Glutamatergic neuron (in vitro differentiated cells): Measurements from ENCODE around the gene VIM. TPM values are rescaled to one million over a fixed set of nuclear protein-coding genes. Genes with fewer than 3 reads are reported as not detected.

Experiments
- DNase-seq: peaks from one replicate; pipeline ENCODE4 v3.0.0; 2022
- H3K27ac Mint-ChIP-seq: one replicate; pipeline ENCODE4 v1.8.0; 2020; ENCODE audit warnings: mild to moderate bottlenecking, mixed read lengths, inconsistent platforms; ENCODE audit not compliant: unreplicated experiment
- H3K27me3 Mint-ChIP-seq: one replicate; pipeline ENCODE4 v1.8.0; 2020; ENCODE audit warnings: mild to moderate bottlenecking, moderate library complexity, mixed read lengths, inconsistent platforms; ENCODE audit not compliant: unreplicated experiment
- H3K36me3 Mint-ChIP-seq: one replicate; pipeline ENCODE4 v1.8.0; 2020; ENCODE audit warnings: mild to moderate bottlenecking, mixed read lengths, inconsistent platforms; ENCODE audit not compliant: unreplicated experiment
- H3K4me1 Mint-ChIP-seq: one replicate; pipeline ENCODE4 v1.8.0; 2020; ENCODE audit warnings: mild to moderate bottlenecking, low read depth, mixed read lengths, inconsistent platforms; ENCODE audit not compliant: unreplicated experiment
- H3K4me3 Mint-ChIP-seq: one replicate; pipeline ENCODE4 v1.8.0; 2020; ENCODE audit warnings: mild to moderate bottlenecking, mixed read lengths, inconsistent platforms; ENCODE audit not compliant: unreplicated experiment
- H3K9me3 Mint-ChIP-seq: one replicate; pipeline ENCODE4 v1.8.0; 2020; ENCODE audit warnings: mild to moderate bottlenecking, moderate library complexity, mixed read lengths, inconsistent platforms; ENCODE audit not compliant: unreplicated experiment
- total RNA-seq: library from RNA; stranded (reverse); fragmentation: NEBNext Ultra II Directional; extraction: Animal tissue kit (Norgen Biotek cat#: 25700); gene quantifications from one replicate; pipeline ENCODE4 v1.2.1, GENCODE V29; 2021; ENCODE audit not compliant: unreplicated experiment
- TF ChIP-seq, protein P1 (sequence below): fragments of 200-600 bp; sonication (generic); IDR thresholded peaks from one replicate; pipeline ENCODE4 v1.5.0; 2021; ENCODE audit not compliant: partially characterized antibody, unreplicated experiment

Gene VIM
- total RNA-seq, 1 donor from 2014 or later: 106 TPM

DNA sequence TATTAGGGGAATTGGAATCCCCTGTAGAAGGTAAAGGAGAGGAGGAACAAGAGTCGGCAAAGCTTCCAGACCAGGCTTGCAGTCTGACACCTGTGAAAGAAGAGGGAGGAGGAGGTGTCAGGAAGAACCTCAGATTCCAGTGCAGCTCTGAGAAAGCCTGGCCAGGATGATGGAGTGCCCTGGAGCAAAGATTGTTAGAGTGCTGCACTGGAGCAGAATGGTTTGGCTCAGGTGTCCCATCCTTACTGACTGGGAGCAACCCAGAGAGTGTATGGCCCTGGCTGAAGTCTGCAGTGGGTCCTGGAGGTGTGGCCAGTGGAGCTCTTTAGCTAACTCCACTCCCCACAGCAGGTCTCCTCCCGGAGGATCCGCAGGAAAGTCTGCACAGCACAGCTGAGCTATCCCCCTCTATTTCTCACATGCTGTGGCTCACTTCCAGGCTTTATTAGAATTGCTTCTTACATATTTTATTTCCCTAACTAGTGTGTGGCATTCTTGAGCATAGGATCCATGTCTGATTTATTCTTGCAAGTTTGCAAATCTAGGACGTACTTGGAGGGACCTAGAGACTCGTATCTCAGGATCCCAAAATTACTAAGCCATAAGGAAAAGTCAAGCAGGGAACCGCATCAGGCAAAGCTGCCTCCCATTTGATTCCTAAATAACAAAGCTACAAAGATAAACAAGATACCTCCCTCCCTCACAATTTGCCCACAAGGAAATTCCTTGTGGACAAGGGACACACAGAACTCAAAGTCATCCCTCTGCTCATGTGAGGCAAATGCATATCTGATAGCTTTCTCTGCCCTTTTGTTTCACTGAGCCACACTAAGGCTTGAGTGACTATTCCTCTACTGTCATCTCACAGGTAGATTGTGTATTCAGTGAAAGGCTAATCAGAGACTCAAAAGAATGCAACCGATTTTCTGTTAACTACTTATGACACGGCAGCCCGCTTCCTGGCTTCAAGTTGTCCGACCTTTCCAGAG, 58.8 kb downstream of the VIM start:
- TF ChIP-seq, protein P1, sequence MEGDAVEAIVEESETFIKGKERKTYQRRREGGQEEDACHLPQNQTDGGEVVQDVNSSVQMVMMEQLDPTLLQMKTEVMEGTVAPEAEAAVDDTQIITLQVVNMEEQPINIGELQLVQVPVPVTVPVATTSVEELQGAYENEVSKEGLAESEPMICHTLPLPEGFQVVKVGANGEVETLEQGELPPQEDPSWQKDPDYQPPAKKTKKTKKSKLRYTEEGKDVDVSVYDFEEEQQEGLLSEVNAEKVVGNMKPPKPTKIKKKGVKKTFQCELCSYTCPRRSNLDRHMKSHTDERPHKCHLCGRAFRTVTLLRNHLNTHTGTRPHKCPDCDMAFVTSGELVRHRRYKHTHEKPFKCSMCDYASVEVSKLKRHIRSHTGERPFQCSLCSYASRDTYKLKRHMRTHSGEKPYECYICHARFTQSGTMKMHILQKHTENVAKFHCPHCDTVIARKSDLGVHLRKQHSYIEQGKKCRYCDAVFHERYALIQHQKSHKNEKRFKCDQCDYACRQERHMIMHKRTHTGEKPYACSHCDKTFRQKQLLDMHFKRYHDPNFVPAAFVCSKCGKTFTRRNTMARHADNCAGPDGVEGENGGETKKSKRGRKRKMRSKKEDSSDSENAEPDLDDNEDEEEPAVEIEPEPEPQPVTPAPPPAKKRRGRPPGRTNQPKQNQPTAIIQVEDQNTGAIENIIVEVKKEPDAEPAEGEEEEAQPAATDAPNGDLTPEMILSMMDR: no peak
- Mint-ChIP-seq H3K4me1 (no peaks in the 10 kb centered on the region), H3K36me3 (peaks cover 13% of the 10 kb centered on the region), H3K27ac (no peak overlapping the region), H3K9me3 (peaks cover 7% of the 10 kb centered on the region), H3K4me3 (no peak overlapping the region), H3K27me3 (no peaks in the 10 kb centered on the region)
- DNase-seq: no peak

Other genes with a start within 250 kb of the VIM start
- 0.32 TPM for gene CUBN, start 98.4 kb upstream of the VIM start, total RNA-seq
- 8.9 TPM for gene TRDMT1, start 26.6 kb upstream of the VIM start, total RNA-seq
- gene ST8SIA6, start 226.4 kb downstream of the VIM start, total RNA-seq: not detected